Measurements from ENCODE around the gene PLXND1.

The PLXND1 gene

DNA sequence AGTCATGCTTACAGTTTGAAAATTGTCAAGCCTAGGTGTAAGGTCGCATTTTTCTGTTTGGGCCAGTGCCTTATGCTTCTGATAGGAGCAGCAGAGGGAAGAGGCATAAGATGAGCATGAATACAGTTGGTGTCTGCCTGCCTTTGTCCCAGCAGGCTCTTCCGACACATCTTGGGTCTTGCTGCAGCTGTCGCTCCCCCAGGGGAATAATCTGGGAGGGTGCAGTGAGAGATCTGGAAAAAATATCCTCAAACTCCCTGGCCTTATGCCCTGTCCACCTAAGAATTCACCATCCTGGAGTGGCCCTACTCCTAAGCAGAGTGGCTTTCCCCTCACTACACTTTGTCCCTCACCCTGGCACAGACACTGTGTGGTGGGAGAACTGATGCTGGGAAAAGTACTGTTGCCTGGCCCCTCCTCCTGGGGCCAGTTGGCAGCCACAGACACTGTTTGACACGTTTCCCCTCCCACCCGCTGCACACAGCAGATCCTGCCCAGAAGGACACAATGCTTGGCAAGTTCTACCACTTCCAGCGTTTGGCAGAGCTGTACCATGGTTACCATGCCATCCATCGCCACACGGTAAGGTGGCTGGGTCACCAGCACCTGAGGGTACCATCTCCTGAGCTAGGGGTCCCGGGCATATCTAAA lies 99.2 kb downstream of the PLXND1 start:
- no peak for DNase-seq (ENCODE audit: low read depth, low spot score)

GRCh38 chr3:129506231-129506742 lies 100.2 kb downstream of the PLXND1 start:
- no peak for DNase-seq (ENCODE audit: low read depth, low spot score)

DNA sequence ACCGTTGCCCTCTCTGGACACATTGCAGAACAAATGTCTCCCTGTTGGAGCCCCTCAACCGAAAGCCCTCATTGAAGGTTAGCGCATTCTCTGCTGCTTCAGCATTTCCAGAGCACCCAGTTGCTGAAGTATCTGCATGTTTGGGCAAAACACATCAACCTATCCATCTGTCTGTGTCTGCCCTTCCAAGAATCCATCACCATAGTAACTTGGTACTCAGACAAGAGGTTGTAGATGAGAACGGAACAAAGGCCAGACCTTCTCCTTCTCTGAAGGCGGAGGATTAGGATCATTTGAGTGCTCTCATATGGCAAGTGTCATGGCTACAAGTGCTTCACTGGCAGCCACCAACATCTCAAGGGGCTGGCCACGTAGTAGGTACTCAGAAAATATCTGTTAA lies 101.1 kb downstream of the PLXND1 start:
- DNase-seq (ENCODE audit: low read depth, low spot score) = no peak

Measured in activated naive CD8-positive, alpha-beta T cell treated with anti-CD3 and anti-CD28 coated beads, Interleukin-2, amount 50 U/mL, for 16 hours (primary cell).